NT2/D1 (cell line): ENCODE results near the gene MRM3.

ENCODE experiments used
- YY1 ChIP-seq: IDR thresholded peaks from 2 replicates; pipeline ENCODE4 v1.6.1; 2011; ENCODE audit not compliant: insufficient read length, insufficient read depth
- ZNF274 ChIP-seq: IDR thresholded peaks from 2 replicates; pipeline ENCODE4 v1.6.1; 2011; ENCODE audit warnings: mild to moderate bottlenecking, low read depth, low read length

DNA sequence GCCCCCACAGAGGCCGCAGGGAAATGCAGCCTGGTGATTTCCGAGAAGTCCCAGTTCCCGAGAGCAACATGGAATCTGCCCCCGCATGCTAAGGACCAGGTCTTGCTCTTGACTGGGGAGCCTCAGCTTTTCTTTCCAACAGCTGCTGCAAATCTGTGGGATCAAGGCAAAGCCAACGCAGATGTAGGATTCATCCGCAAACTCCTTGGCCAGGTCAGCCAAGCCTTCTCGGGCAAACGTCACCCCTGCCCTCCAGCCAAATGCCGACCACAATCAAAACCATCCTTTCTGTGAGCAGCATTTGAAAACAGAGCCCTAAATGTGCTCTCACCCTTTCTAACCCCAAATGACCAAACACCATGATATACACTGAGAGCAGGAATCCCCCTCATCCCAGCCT is 54.0 kb downstream of the MRM3 start:
- TF ChIP-seq YY1 (no peak), ZNF274 (no peak)
